Ishikawa (cell line): ENCODE results near the gene SLC6A18.

ENCODE experiments used
- CEBPB ChIP-seq: IDR thresholded peaks from 2 replicates; pipeline ENCODE4 v1.6.1; 2012
- CREB1 ChIP-seq: IDR thresholded peaks from 2 replicates; pipeline ENCODE4 v1.6.1; 2012; ENCODE audit warnings: low read depth
- EGR1 ChIP-seq: IDR thresholded peaks from 2 replicates; pipeline ENCODE4 v1.6.1; 2012
- EP300 ChIP-seq: IDR thresholded peaks from 2 replicates; pipeline ENCODE4 v1.6.1; 2012; ENCODE audit warnings: borderline replicate concordance
- FOXM1 ChIP-seq: IDR thresholded peaks from 2 replicates; pipeline ENCODE4 v1.6.1; 2012; ENCODE audit warnings: low read depth, borderline replicate concordance
- NFIC ChIP-seq: IDR thresholded peaks from 2 replicates; pipeline ENCODE4 v1.6.1; 2012
- RAD21 ChIP-seq: IDR thresholded peaks from 2 replicates; pipeline ENCODE4 v1.6.1; 2012; ENCODE audit warnings: low read depth
- TAF1 ChIP-seq: IDR thresholded peaks from 2 replicates; pipeline ENCODE4 v1.6.1; 2012; ENCODE audit warnings: low read depth, mild to moderate bottlenecking
- TCF12 ChIP-seq: IDR thresholded peaks from 2 replicates; pipeline ENCODE4 v1.6.1; 2012; ENCODE audit warnings: low read depth
- TEAD4 ChIP-seq: IDR thresholded peaks from 2 replicates; pipeline ENCODE4 v1.6.1; 2012
- YY1 ChIP-seq: IDR thresholded peaks from 2 replicates; pipeline ENCODE4 v1.6.1; 2012; ENCODE audit warnings: low read depth
- ZBTB7A ChIP-seq: IDR thresholded peaks from 2 replicates; pipeline ENCODE4 v1.6.1; 2012; ENCODE audit warnings: low read depth
- TF ChIP-seq, protein P1 (sequence below): IDR thresholded peaks from 2 replicates; pipeline ENCODE4 v1.6.1; 2012; ENCODE audit warnings: low read depth, mild to moderate bottlenecking
- TF ChIP-seq, protein P2 (sequence below): IDR thresholded peaks from 2 replicates; pipeline ENCODE4 v1.6.1; 2012
- TF ChIP-seq, protein P3 (sequence below): IDR thresholded peaks from 2 replicates; pipeline ENCODE4 v1.6.1; 2012

SLC6A18 gene

DNA sequence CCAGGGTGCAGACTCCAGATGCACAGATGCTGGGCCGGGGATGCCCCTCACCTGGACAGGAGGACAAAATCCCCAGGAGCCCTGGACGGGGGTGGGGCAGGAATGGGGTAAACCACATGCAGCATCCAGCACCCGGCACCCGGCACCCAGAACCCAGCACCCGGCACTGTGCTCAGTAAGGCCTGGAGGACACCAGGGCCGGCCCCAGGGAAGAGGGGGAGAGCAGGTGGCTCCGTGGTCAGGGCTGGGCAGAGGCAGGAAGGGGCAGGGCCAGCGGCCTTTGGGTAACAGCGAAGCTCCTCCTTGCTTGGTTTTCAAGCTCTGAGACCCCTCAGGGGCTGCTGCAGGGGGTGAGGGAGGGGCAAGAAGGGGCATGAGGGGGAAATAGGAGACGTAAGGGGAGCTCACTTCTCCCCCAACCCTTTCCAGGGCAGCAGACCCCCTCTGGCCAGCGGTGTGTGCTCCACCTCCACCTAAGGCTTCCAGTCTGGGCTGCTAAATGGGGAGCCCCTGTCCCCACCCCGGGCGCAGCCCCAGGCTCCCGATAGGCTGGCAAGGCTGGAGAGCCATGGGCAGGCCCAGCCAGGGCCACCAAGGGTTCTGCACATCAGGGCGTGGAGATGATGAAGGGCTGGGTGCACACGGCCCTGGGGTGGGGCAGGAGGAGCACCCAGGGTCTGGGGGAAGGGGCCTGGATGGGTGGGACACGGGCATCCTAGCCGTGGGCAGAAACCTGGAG, 41.6 kb upstream of the SLC6A18 start:
- TF ChIP-seq CREB1, result no peak
- TF ChIP-seq, protein P1, sequence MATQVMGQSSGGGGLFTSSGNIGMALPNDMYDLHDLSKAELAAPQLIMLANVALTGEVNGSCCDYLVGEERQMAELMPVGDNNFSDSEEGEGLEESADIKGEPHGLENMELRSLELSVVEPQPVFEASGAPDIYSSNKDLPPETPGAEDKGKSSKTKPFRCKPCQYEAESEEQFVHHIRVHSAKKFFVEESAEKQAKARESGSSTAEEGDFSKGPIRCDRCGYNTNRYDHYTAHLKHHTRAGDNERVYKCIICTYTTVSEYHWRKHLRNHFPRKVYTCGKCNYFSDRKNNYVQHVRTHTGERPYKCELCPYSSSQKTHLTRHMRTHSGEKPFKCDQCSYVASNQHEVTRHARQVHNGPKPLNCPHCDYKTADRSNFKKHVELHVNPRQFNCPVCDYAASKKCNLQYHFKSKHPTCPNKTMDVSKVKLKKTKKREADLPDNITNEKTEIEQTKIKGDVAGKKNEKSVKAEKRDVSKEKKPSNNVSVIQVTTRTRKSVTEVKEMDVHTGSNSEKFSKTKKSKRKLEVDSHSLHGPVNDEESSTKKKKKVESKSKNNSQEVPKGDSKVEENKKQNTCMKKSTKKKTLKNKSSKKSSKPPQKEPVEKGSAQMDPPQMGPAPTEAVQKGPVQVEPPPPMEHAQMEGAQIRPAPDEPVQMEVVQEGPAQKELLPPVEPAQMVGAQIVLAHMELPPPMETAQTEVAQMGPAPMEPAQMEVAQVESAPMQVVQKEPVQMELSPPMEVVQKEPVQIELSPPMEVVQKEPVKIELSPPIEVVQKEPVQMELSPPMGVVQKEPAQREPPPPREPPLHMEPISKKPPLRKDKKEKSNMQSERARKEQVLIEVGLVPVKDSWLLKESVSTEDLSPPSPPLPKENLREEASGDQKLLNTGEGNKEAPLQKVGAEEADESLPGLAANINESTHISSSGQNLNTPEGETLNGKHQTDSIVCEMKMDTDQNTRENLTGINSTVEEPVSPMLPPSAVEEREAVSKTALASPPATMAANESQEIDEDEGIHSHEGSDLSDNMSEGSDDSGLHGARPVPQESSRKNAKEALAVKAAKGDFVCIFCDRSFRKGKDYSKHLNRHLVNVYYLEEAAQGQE, result no peak

DNA sequence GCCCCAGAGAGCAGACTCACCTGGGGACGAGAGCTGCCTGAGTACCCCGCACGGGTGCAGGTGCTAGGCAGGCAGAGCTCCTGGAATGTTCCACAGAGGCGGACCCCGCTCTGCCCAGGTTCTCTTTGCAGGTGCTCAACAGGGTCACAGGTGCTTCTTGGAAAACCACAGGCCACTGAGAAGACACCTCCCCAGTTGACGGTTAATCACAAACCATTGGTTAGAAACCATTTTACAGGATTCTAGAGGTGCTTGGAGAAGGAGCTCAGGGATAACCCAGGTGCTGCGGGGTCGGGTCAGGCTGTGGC, 41.1 kb upstream of the SLC6A18 start:
- TF ChIP-seq RAD21, result no peak
- no peak for TF ChIP-seq TEAD4
- TF ChIP-seq, protein P2, sequence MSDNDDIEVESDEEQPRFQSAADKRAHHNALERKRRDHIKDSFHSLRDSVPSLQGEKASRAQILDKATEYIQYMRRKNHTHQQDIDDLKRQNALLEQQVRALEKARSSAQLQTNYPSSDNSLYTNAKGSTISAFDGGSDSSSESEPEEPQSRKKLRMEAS, result no peak
- no peak for TF ChIP-seq CEBPB

DNA sequence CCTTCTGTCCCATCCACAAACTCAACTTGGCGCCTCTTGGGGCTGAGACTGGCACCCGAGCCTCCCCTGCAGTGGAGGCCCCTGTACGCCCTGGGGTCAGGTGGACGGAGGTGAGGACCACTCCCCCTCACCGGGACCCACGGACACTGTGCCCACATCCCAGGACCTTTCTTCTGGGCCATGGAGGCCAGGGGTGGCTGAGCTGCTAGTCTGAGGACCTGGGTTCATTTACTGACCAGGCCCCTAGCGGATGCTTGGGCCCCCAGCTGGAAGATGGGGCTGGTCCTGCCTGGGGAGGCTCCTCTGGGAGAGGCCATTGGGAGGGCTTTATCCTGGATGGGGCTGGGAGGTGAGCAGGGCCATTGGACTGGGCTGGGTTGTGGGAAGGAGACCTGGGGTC, 40.7 kb upstream of the SLC6A18 start:
- TF ChIP-seq TCF12 (no peak), TAF1 (no peak), FOXM1 (no peak), EGR1 (no peak), CREB1 (no peak), ZBTB7A (no peak), YY1 (no peak), TEAD4 (no peak), CEBPB (no peak), NFIC (no peak), RAD21 (no peak)
- TF ChIP-seq, protein P2, result no peak
- TF ChIP-seq, protein P1, result no peak
- TF ChIP-seq, protein P3, sequence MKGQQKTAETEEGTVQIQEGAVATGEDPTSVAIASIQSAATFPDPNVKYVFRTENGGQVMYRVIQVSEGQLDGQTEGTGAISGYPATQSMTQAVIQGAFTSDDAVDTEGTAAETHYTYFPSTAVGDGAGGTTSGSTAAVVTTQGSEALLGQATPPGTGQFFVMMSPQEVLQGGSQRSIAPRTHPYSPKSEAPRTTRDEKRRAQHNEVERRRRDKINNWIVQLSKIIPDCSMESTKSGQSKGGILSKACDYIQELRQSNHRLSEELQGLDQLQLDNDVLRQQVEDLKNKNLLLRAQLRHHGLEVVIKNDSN, result no peak

DNA sequence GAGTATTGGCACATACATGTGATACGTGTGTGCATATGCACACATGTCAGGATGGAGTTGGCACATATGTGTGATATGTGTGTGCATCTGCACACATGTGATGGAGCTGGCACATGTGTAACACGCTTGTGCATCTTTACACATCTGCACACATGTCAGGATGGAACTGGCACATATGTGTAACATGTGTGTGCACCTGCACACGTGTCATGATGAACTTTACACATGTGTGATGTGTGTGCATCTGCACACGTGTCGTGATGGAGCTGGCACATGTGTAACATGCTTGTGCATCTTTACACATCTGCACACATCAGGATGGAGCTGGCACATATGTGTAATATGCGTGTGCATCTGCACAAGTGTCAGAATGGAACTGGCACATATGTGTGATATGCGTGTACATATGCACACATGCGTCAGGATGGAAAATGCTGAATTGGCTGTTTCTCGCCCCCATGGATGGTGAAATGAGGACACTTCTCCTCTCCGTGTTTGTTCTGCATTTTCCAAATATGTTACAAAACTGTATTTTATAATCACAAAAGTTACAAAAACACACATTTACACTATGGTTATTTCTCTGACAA, 40.0 kb upstream of the SLC6A18 start:
- no peak for TF ChIP-seq RAD21
- no peak for TF ChIP-seq YY1
- no peak for TF ChIP-seq ZBTB7A
- no peak for TF ChIP-seq TEAD4
- no peak for TF ChIP-seq EP300
- TF ChIP-seq TCF12, result no peak
- TF ChIP-seq, protein P3, result no peak
- no peak for TF ChIP-seq NFIC

DNA sequence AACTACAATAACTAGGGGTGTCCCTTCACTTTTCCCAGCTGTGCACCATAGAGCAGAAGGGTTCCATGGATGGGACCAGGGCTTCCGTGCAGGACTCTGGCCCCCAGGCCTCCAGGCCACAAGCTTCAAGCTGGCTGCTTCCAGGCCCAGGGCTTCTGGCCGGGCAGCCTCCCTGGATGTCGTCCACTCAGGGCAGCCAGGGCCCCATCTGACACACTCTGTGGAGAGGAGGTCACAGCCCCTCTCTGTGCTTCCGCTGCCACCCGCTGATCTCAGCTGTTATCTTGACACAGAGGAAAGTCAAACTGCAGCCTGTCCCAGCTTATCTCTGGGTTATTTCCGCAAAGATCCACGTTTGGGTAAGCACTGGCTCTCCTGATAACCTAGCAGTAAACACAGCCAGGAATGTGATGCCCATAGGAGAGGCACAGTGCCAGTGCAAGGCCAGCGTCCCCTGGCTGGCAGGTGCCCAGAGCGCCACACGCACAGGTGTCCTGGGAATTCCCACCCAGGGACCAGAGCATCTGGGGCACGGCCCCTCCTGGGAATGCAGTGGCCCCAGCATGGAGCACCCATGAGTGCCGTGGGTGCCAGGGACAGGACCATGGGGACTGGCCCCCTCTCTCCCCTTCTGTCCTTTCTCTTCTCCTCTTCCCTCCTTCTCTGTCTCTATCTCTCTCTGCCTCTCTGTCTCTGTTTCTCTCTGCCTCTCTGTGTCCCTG, 39.4 kb upstream of the SLC6A18 start:
- TF ChIP-seq ZBTB7A (no peak), EP300 (no peak), FOXM1 (no peak)
- TF ChIP-seq, protein P3, result no peak
- TF ChIP-seq, protein P2, result no peak
